ENCODE data around the gene NR3C1. TPM values are rescaled to one million over a fixed set of nuclear protein-coding genes. Genes with fewer than 3 reads are reported as not detected.
A peak's percentile ranks its signal among the peaks of the same experiment; 100 is the strongest.

NR3C1 gene
- total RNA-seq, 1 donor from 2014 or later: 46.7 TPM

DNA sequence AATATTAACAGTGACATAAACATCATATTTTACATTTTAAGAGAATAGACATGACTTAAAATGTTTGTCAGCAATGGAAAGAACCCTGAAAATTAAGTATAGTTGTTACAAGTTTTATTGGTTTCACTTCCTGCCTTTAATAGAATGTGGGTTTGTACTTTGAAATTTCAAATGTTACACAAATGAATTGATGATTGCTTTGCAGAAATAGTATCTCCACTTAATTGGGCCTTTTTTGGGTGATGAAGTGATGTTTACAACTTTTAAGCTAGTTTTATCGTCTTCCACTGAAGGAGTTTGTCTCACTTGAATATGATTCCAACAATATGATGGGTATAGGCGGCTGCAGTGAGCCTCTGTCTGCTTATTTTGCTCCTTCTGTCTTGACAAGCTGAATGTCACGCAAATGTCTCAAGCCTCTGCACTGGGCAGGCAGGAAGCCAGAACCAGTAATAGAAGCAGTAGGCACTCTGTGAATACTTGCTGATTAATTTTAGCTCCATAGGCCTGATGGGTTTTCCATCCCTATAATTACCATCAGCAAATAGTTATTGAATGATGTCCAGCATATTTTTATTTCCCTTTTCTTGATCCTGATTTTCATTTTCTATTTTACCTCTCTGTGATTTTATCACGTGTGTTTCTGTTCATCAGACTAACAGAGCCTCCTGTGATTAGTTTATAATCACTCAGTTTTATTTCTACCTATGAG lies 10.6 kb upstream of the NR3C1 start:
- Histone ChIP-seq H3K27ac (no peak overlapping the region), H3K36me3 (no peaks in the 10 kb centered on the region), H3K9me3 (no peaks in the 10 kb centered on the region), H3K4me1 (no peaks in the 10 kb centered on the region), H3K27me3 (no peaks in the 10 kb centered on the region), H3K4me3 (no peak overlapping the region)
- TF ChIP-seq, protein P1, sequence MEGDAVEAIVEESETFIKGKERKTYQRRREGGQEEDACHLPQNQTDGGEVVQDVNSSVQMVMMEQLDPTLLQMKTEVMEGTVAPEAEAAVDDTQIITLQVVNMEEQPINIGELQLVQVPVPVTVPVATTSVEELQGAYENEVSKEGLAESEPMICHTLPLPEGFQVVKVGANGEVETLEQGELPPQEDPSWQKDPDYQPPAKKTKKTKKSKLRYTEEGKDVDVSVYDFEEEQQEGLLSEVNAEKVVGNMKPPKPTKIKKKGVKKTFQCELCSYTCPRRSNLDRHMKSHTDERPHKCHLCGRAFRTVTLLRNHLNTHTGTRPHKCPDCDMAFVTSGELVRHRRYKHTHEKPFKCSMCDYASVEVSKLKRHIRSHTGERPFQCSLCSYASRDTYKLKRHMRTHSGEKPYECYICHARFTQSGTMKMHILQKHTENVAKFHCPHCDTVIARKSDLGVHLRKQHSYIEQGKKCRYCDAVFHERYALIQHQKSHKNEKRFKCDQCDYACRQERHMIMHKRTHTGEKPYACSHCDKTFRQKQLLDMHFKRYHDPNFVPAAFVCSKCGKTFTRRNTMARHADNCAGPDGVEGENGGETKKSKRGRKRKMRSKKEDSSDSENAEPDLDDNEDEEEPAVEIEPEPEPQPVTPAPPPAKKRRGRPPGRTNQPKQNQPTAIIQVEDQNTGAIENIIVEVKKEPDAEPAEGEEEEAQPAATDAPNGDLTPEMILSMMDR (IDR thresholded peaks at IDR 0.05): no peak
- TF ChIP-seq POLR2A (IDR thresholded peaks at IDR 0.05) (no peak), POLR2AphosphoS5 (IDR thresholded peaks at IDR 0.05; ENCODE audit: insufficient read depth in 1 of 2, low read depth in 1 of 2) (no peak)
- no peak for DNase-seq (ENCODE audit: extremely low spot score in 2 of 2)
- intact Hi-C loops (cut with DNase I): no loop called here

DNA sequence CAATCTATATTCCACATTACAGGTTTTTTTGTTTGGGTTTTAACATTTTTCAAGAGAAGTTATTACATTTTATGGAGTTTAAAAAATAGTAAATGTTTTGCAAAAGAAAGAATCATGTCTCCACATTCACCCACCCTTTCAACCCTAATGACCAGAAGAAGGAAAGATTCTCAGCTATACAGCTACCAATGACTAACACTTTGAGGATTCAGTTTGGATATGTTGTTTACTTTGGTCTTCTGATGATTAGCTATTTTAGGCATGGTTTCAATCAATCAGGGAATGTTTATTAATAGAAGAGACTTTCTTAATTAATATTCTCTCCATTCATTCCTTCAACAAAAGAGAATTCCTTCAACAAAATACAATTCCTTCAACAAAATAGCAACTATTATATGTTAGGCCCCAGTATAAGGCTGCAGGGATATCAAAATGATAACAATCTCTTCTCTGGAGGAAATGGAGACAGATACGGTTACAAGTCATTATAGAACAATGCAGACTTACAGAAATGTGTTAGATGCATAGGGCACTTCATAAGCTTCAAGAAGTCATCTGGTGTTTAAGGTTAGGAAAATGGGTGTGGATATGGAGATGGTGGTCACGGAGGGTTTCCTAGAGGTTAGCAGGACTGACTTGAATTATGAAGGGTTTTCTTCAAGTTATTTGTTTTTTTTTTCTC lies 9.3 kb upstream of the NR3C1 start:
- Histone ChIP-seq H3K36me3 (no peaks in the 10 kb centered on the region), H3K4me1 (no peaks in the 10 kb centered on the region), H3K27ac (no peak overlapping the region), H3K4me3 (no peak overlapping the region), H3K27me3 (no peaks in the 10 kb centered on the region), H3K9me3 (no peaks in the 10 kb centered on the region)
- intact Hi-C loops (cut with DNase I): no loop called here
- no peak for DNase-seq (ENCODE audit: extremely low spot score in 2 of 2)
- TF ChIP-seq POLR2AphosphoS5 (IDR thresholded peaks at IDR 0.05; ENCODE audit: insufficient read depth in 1 of 2, low read depth in 1 of 2) (no peak), POLR2A (IDR thresholded peaks at IDR 0.05) (no peak)
- TF ChIP-seq, protein P1 (IDR thresholded peaks at IDR 0.05): no peak

DNA sequence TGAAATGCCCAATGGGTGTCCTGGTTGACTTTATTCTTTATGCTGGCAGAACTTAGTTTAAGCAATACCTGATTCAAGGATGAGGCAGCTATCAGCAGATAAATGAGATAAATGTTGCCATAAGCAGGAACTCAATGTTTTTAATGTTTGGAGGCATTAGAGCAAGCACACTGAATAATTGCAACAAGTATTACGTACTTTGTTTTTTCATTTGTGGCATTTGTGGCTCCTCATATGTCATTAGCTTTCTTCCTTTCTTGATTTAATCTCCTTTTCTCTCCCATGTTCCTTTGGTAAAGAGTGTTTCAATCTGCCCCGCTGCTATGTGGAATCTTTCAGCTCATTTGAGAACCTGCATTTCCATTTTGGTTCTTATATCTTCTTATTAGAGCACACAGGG lies 6.4 kb upstream of the NR3C1 start:
- H3K4me3 ChIP-seq: no peak overlapping the region
- H3K9me3 ChIP-seq: no peaks in the 10 kb centered on the region
- TF ChIP-seq, protein P1 (IDR thresholded peaks at IDR 0.05): no peak
- no peak for TF ChIP-seq POLR2AphosphoS5 (IDR thresholded peaks at IDR 0.05; ENCODE audit: insufficient read depth in 1 of 2, low read depth in 1 of 2)
- TF ChIP-seq POLR2A (IDR thresholded peaks at IDR 0.05): no peak
- intact Hi-C loops (cut with DNase I): loop anchor here (10.0 kb wide), 3 partner anchors 95 to 395 kb away; no protein-coding TSS in a partner anchor
- H3K4me1 ChIP-seq: no peaks in the 10 kb centered on the region
- H3K36me3 ChIP-seq: no peaks in the 10 kb centered on the region
- no peak for DNase-seq (ENCODE audit: extremely low spot score in 2 of 2)
- no peak overlapping the region for H3K27ac ChIP-seq
- no peaks in the 10 kb centered on the region for H3K27me3 ChIP-seq

DNA sequence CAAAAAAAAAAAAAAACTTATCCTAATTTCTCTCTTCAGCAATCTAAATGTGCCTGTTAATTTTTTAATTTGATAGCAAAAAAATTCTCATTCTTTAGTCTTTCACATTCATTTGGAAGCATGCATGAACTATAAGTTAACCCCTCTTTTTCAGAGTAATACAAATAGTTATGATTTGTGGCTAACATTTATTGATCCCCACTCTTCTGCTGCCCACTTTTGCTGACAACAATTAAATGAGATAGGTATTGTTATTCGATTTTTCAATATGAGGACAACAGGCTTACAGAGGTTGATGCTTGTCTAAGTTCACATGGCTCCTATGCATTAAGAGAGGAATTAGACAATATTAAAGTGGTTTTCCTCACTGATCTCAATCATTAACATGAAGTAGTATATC lies 2.9 kb upstream of the NR3C1 start:
- TF ChIP-seq POLR2AphosphoS5 (IDR thresholded peaks at IDR 0.05; ENCODE audit: insufficient read depth in 1 of 2, low read depth in 1 of 2): no peak
- TF ChIP-seq POLR2A (IDR thresholded peaks at IDR 0.05): no peak
- TF ChIP-seq, protein P1 (IDR thresholded peaks at IDR 0.05): no peak

DNA sequence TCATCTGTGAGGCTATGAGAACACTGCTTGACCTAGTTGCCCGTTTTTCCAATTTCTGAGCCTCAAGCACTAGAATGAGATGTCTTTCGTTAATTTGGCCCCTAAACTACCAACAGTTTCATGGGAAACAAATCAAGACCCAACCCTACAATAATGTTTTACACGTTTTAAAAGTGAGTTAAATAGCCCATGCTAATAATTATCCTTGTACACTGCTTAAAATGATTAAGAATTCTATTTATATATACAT lies 2.3 kb upstream of the NR3C1 start:
- no peaks in the 10 kb centered on the region for H3K36me3 ChIP-seq
- intact Hi-C loops (cut with DNase I): loop anchor here (10.0 kb wide), 3 partner anchors 91 to 391 kb away; no protein-coding TSS in a partner anchor
- no peaks in the 10 kb centered on the region for H3K9me3 ChIP-seq
- H3K27ac ChIP-seq: peak overlapping the region; percentile 98
- TF ChIP-seq POLR2A (IDR thresholded peaks at IDR 0.05): no peak
- no peak for TF ChIP-seq POLR2AphosphoS5 (IDR thresholded peaks at IDR 0.05; ENCODE audit: insufficient read depth in 1 of 2, low read depth in 1 of 2)
- TF ChIP-seq, protein P1 (IDR thresholded peaks at IDR 0.05): no peak
- DNase-seq (ENCODE audit: extremely low spot score in 2 of 2): no peak
- peaks cover 15% of the 10 kb centered on the region for H3K4me1 ChIP-seq
- H3K27me3 ChIP-seq: no peaks in the 10 kb centered on the region
- H3K4me3 ChIP-seq: peak overlapping the region; percentile 76 to 77

More for the DNA sequence above, 2.9 kb upstream of the NR3C1 start:
- Histone ChIP-seq H3K27ac (no peak overlapping the region), H3K4me1 (peaks cover 10% of the 10 kb centered on the region), H3K27me3 (no peaks in the 10 kb centered on the region), H3K9me3 (no peaks in the 10 kb centered on the region), H3K36me3 (no peaks in the 10 kb centered on the region), H3K4me3 (no peak overlapping the region)
- intact Hi-C loops (cut with DNase I): loop anchor here (10.0 kb wide), 3 partner anchors 92 to 392 kb away; no protein-coding TSS in a partner anchor
- DNase-seq (ENCODE audit: extremely low spot score in 2 of 2): no peak
